ENCODE measurements around the gene TREH.
"Not testable (repeated sequence)": the region's sequence is repeated elsewhere in the genome, so short reads cannot be mapped to it uniquely, and the experiment has no call there.

The TREH gene

DNA sequence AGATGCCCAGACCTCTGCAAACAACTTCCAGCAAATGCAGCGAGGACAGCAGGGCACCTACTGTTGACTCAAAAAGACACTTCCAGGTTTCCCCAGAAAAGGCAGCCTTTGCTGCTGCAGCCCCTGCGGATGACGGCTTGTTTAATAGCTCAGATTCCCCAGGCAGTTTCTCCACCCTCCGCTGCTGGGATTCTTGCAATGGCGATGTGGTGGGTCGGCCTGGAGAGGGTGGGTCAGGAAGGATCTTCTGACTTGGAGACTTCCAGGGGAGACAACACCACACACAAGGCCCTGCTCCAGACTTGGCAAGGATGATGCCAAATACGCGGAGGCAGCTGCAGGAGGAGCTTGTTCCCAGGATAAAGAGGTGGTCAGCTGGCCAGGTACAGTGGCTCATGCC is 17.9 kb upstream of the TREH start:
- TF ChIP-seq Cebpa-rat (IDR thresholded peaks at IDR 0.05), result no peak
- Histone ChIP-seq H3K4me3 (no peak overlapping the region), H3K4me2 (no peak overlapping the region), H3K9me3 (peaks cover 13% of the 10 kb centered on the region), H3K27ac (no peak overlapping the region), H3K27me3 (no peaks in the 10 kb centered on the region), H4K20me1 (peaks cover 12% of the 10 kb centered on the region), H3K36me3 (no peaks in the 10 kb centered on the region), H3K9ac (no peak overlapping the region), H3K4me1 (peaks cover 47% of the 10 kb centered on the region)

DNA sequence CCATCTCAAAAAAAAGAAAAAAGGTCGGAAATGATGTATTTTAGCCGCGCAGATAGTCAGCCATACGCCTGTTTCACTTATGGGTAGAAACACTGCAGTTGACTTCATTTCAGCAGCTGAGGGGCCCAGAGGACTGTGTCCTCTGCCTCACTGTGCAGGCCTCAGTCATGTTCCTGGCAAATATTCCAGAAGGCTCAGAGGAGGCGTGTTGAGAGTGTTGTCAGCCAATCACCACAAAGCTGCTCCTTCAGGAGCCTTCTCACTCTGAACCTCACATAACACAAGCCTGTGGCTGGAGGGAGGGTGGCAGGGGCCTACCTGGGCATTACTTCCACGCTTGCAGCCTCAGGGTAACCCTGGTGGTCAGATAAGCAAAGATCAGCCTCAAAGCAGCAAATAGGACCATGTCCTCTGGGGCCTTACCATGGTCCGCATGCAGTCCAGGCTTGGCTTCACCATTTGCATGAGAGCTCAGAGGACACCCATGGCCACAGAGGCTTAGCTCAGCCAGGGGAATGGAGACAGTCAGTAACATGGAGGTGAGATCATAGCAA is 17.3 kb upstream of the TREH start:
- Histone ChIP-seq H3K27ac (no peak overlapping the region), H3K27me3 (no peaks in the 10 kb centered on the region), H3K9me3 (peaks cover 13% of the 10 kb centered on the region), H4K20me1 (peaks cover 18% of the 10 kb centered on the region), H3K4me3 (no peak overlapping the region), H3K36me3 (no peaks in the 10 kb centered on the region), H3K4me2 (no peak overlapping the region), H3K9ac (no peak overlapping the region), H3K4me1 (peaks cover 53% of the 10 kb centered on the region)
- TF ChIP-seq Cebpa-rat (IDR thresholded peaks at IDR 0.05), result no peak

GRCh38 chr11:118694771-118695170 is 15.3 kb upstream of the TREH start:
- H3K4me3 ChIP-seq, result no peak overlapping the region
- peaks cover under 1% of the 10 kb centered on the region; the same call in 1 of the 2 replicates for H3K9me3 ChIP-seq
- H3K27me3 ChIP-seq, result no peaks in the 10 kb centered on the region
- H3K9ac ChIP-seq, result no peak overlapping the region
- no peaks in the 10 kb centered on the region for H3K36me3 ChIP-seq
- peaks cover 19% of the 10 kb centered on the region for H4K20me1 ChIP-seq
- H3K27ac ChIP-seq, result no peak overlapping the region
- peaks cover 72% of the 10 kb centered on the region for H3K4me1 ChIP-seq
- H3K4me2 ChIP-seq, result no peak overlapping the region
- TF ChIP-seq Cebpa-rat (IDR thresholded peaks at IDR 0.05), result no peak

DNA sequence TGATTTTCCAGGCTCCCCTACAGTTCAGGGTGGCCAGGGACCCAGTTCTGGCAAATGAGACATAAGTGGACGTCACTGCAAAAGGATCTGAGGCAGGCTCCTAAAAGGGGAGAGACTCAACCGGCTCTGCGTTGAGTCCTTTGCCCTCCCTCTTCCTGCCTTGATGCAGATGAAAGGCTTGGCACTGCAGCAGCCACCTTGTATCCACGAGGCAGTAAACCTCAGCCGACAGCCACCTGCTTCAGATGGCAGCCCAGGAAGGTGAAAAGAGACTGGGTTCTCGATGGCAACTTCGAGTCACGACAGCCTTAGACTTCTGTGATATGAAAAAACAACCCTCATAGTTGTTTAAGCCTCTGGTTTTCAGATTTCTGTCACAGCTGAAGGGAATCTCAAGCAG is 14.7 kb upstream of the TREH start:
- Histone ChIP-seq H3K4me3 (no peak overlapping the region), H3K27me3 (no peaks in the 10 kb centered on the region), H3K9ac (no peak overlapping the region), H3K9me3 (no peaks in the 10 kb centered on the region), H3K4me2 (no peak overlapping the region), H3K4me1 (peaks cover 77% of the 10 kb centered on the region), H3K27ac (no peak overlapping the region), H3K36me3 (no peaks in the 10 kb centered on the region), H4K20me1 (peaks cover 19% of the 10 kb centered on the region)
- TF ChIP-seq Cebpa-rat (IDR thresholded peaks at IDR 0.05), result no peak

DNA sequence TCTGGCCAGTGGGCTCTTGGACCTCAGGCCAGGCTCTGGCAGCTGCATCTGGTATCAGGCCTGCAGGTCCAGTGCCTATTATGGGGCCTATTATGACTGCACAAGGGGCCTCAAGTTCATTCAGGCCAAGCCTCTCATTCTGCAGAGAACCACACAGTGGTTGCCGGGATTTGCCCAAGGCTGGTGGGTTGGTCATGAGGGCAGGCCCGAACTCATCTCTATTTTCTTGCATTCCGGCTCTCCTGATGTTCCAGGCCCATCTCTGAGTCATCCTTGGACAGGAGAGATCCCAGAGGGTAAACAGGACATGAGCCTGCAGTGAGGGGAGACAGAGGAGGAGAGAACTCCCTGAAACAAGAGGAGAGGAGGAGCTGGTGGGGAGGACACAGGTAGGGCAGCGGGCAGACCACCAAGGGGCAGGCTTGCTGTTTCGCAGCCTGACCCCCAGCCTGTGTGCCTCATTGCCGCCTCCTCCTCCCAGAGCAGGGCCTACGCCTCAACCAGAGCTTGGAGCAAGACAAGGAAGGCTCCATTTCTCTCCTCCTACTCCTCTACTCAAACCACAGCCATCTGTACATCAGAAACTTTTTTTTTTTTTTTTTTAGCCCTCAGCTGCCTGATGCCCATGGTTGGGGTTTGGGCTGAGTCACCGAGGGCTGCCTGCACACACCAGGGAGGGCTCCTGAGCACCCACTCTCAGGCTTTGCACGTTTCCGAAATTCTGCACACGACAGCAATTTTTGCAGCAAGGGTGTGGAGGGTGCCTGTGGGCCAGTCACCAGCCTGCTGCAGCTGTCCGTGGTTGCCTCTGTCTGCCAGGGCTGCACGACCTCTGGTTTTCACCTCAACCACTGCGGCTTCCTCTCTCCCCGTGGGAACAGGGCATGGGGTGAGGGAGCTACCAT is 12.7 kb upstream of the TREH start:
- H3K4me3 ChIP-seq, result no peak overlapping the region
- H3K9ac ChIP-seq, result peak overlapping the region; percentile 58
- no peaks in the 10 kb centered on the region for H3K36me3 ChIP-seq
- no peak for TF ChIP-seq Cebpa-rat (IDR thresholded peaks at IDR 0.05)
- peaks cover 81% of the 10 kb centered on the region for H3K4me1 ChIP-seq
- H3K4me2 ChIP-seq, result peak overlapping the region; percentile 90
- no peaks in the 10 kb centered on the region for H3K27me3 ChIP-seq
- H4K20me1 ChIP-seq, result peaks cover 19% of the 10 kb centered on the region
- no peaks in the 10 kb centered on the region for H3K9me3 ChIP-seq
- peak overlapping the region; percentile 65 for H3K27ac ChIP-seq

DNA sequence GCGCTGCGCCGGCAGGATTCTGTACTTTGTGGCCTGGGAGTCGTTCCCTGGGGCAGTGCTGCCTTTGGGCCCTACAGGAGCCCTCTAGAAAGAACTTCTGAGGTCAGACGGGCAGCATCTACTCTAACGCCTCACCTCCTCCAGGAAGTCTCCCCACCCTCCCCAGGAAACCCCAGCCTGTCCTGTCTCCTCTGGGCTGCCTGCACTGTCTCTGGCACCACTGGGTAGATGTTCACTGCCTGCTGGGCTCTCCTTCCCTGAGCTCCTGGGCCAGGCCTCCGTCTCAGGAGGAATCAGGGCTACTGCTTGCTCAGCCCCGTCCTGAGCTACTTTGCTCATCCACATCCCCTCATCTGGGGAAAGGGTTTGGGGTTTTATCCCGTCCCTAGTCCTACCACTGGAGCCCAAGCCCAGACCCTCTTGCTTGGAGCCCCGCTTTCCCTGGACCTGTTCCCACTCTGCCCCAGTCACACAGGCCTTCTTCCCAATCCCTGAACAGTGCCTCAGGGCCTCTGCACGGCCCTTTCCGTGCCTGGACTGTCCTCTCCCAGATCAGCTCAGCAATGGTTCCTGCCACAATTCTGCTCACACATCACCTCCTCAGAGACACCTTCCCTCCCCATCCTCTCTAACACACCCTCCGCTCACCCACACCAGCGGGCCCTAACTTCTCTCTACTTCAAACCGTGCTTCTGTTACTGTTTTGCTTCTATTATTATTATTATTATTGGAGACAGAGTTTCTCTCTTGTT is 11.3 kb upstream of the TREH start:
- Histone ChIP-seq H3K9me3 (no peaks in the 10 kb centered on the region), H3K4me3 (peak overlapping the region; percentile 60; the same call in 1 of the 2 replicates), H3K27ac (peak overlapping the region; percentile 25), H3K36me3 (no peaks in the 10 kb centered on the region), H3K9ac (peak overlapping the region; percentile 67; the same call in 1 of the 2 replicates), H3K27me3 (no peaks in the 10 kb centered on the region), H4K20me1 (peaks cover 19% of the 10 kb centered on the region), H3K4me1 (peaks cover 68% of the 10 kb centered on the region), H3K4me2 (peak overlapping the region; percentile 95)
- no peak for TF ChIP-seq Cebpa-rat (IDR thresholded peaks at IDR 0.05)

- Histone ChIP-seq H3K4me2 (peak overlapping the region; percentile 95), H3K27ac (peak overlapping the region; percentile 64), H3K27me3 (no peaks in the 10 kb centered on the region), H4K20me1 (peaks cover 19% of the 10 kb centered on the region), H3K36me3 (no peaks in the 10 kb centered on the region), H3K9ac (peak overlapping the region; percentile 67), H3K4me1 (peaks cover 61% of the 10 kb centered on the region), H3K4me3 (peak overlapping the region; percentile 60), H3K9me3 (no peaks in the 10 kb centered on the region)
- TF ChIP-seq Cebpa-rat (IDR thresholded peaks at IDR 0.05), result no peak
Observed at GRCh38 chr11:118689852-118690552, 10.6 kb upstream of the TREH start.

DNA sequence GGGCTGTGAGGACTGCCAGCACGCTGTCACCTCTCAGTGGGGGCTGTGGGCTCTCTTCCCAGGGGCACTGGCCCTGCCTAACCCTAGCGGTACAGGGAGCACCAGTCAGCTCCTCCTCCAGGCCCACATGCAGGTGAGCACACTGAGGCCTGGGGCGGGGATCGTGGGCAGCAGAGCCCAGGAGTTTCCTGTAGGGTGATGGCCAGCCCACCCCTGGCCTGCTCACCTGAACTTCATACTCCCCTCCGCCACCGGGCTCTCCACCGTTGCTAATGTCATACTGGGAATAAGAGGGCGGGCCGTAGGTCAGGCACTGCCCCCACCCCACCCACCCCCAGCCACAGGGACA is 10.0 kb upstream of the TREH start:
- Histone ChIP-seq H3K36me3 (no peaks in the 10 kb centered on the region), H3K9ac (no peak overlapping the region), H3K4me1 (peaks cover 57% of the 10 kb centered on the region), H4K20me1 (peaks cover 19% of the 10 kb centered on the region), H3K4me2 (peak overlapping the region; percentile 95), H3K27ac (no peak overlapping the region), H3K27me3 (no peaks in the 10 kb centered on the region), H3K4me3 (no peak overlapping the region), H3K9me3 (no peaks in the 10 kb centered on the region)
- no peak for TF ChIP-seq Cebpa-rat (IDR thresholded peaks at IDR 0.05)

GRCh38 chr11:118688851-118689502 is 9.5 kb upstream of the TREH start:
- Histone ChIP-seq H3K9ac (no peak overlapping the region), H3K27me3 (no peaks in the 10 kb centered on the region), H3K4me2 (peak overlapping the region; percentile 95), H3K27ac (no peak overlapping the region), H3K9me3 (no peaks in the 10 kb centered on the region), H3K4me3 (no peak overlapping the region), H4K20me1 (peaks cover 19% of the 10 kb centered on the region), H3K4me1 (peaks cover 56% of the 10 kb centered on the region), H3K36me3 (no peaks in the 10 kb centered on the region)
- TF ChIP-seq Cebpa-rat (IDR thresholded peaks at IDR 0.05), result no peak

GRCh38 chr11:118688339-118688738 is 8.9 kb upstream of the TREH start:
- Histone ChIP-seq H3K4me1 (peaks cover 49% of the 10 kb centered on the region), H4K20me1 (peaks cover 17% of the 10 kb centered on the region), H3K4me2 (0 out of 2 replicates have a peak overlapping the region, but pooled peaks have one; percentile 7)
- not testable (repeated sequence) for H3K4me3 ChIP-seq, H3K9ac ChIP-seq, H3K27ac ChIP-seq, H3K9me3 ChIP-seq, H3K27me3 ChIP-seq, H3K36me3 ChIP-seq

Data from BLaER1 (cell line).